Measurements from ENCODE around the gene MAP3K7CL.

Gene MAP3K7CL, protein sequence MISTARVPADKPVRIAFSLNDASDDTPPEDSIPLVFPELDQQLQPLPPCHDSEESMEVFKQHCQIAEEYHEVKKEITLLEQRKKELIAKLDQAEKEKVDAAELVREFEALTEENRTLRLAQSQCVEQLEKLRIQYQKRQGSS

GRCh38 chr21:29130270-29130969, at the start of gene MAP3K7CL:
MAP3K7CL (plus strand) TSS chr21:29130644; CDS start chr21:29133345, 2,701 bp downstream.
- no peak for DNase-seq

DNA sequence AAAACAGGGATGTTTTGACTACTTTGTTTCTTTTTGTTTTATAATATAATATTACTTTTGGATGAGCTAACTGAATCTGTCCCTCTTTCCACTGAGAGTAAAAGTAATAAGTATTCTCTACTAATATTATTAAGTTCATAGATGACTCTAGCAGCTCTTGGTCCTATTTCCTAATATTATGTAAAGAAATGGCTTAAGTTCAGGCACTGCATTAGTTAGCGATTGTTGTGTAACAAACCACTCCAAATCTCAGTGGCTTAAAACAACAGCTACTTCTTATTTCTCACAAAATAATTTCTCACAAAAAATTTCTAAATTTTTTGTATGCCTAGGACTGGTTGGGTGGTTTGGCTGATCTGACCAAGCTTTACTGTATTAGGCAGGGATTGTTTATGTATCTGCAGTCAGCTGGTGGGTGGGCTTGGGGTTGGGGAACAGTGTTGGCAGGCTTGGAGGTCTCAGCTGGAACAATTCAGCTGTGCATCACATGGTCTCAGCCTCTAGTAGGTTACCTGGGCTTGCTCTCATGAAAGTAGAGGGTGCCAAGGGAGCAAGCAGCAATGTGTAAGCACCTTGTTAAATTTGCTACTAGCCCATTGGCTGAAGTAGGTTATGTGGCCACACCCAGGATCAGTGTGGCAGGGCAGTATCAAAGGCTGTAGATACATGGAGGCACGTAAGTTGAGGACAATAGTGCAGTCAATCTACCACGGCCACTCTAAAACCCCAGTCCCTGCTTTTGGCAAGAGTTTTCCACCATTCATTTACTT, 48.2 kb upstream of the MAP3K7CL start:
- no peak for DNase-seq

- no peak for DNase-seq
These were observed 47.1 kb upstream of the MAP3K7CL start for GRCh38 chr21:29083306-29083705.

DNA sequence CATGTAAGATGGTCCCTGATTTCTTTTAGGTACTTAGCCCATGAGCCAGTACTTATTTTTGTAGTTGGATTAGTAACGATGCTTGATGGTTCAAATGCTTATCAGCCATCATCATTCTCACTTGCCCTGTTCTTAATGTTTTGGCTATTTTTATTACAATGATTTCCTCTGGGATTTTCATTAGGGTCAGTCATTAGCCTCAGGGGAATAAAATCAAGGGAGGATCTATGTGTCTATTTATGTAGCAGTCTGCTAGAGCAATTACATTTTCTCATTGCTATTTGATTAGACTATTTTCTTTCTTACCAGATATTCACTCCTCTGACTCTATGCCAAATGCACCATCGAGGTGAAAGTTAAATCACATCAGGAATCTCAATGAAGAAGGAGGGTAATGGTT, 46.1 kb upstream of the MAP3K7CL start:
- DNase-seq = no peak

- no peak for DNase-seq
These were observed 45.2 kb upstream of the MAP3K7CL start for GRCh38 chr21:29085106-29085752.

- no peak for DNase-seq
These were observed 39.4 kb upstream of the MAP3K7CL start for GRCh38 chr21:29091033-29091432.

GRCh38 chr21:29092102-29092959, 38.1 kb upstream of the MAP3K7CL start:
- DNase-seq = no peak

- no peak for DNase-seq
These were observed 34.0 kb upstream of the MAP3K7CL start for GRCh38 chr21:29096218-29097015.

DNA sequence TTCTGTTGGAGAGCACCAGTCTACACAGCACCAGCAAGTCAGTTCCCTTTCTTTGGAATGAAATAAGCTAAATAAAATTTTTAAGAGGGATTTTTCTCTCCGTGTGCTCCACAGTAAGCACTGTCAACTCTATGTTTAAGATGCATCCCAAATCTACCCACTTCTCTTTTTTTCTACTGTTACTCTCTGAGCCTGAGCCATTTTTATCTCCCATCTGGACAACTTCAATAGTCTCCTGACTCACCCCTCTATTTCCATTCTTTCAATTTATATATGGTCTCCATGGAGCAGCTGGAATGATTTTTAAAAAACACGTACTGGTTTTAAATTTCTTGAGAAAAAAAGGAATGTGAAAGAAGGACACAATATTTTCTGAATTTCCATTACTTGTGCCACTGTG, 32.3 kb upstream of the MAP3K7CL start:
- DNase-seq = no peak

DNA sequence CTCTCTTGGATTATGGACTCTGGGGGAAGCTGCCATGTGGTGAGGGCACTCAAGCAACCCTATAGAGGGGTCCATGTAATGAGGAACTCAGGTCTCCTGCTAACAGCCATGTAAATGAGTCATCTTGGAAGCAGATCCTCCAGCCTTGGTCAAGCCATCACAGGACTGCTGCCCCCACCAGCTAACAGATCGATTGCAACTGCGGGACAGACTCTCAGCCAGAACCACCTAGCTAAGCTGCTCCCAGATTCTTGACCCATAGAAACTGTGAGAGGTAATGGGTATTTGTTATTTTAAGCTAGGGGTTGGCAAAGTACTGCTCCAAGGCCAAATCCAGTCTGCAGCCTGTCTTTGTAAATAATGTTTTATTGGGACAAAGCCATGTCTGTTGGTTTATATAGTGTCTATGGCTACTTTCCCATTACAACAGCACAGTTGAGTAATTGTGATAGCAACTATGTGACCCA, 27.6 kb upstream of the MAP3K7CL start:
- DNase-seq = no peak

GRCh38 chr21:29104239-29104708, 26.2 kb upstream of the MAP3K7CL start:
- no peak for DNase-seq

- no peak for DNase-seq
These were observed 25.2 kb upstream of the MAP3K7CL start for GRCh38 chr21:29105218-29105617.

DNA sequence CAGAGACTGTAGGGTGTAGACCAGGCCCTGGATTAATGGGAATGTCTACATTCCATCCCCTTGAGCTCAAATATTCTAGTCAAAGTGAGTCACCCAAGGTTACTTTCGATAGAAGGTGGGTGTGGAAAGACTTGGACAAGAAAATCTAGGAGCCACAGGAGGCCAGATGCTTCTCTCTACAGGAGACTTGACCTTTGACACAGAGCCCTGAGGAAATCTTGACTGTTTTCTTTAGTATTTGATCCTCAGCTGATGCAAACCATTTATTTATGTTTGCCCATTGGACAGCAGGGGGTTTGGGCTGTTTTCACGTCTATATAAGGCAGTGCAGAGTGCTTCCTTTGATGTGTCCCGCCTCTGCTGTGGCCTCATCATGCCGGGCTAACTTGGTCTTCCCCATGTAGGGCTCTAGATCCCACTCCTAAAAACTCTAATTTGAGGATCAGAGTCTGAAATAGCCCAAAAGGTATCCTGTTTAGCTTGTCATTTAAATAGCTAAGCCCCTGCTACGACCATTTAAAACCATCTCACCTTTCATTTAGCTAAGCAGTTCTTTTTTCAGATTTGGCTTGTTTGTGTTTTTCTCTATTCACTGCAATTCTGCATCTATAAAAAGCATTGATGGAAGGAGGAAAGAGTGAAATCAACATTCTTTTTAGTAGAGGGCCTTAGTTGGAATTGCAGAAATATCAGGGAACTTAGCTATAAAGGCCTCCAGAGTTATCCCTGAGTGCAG, 15.5 kb upstream of the MAP3K7CL start:
- DNase-seq = no peak

DNA sequence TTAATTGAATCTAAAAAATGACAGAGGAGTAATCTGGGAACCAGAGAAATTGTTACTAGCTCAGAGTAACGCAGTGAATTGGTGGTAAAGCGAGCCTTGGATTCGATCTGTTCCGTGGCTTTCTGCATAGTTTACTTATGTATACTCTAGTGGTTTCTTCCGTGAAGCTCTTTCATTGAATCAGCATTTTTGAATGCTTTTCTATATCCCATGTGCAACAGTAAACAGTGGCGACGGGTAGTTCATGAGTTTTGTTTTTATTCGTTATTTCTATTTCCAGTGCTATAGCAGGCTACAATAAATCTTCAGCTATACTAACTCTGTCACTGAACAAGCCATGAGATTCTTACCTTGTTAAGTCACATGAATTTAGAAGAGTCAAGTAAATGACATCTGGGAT, 14.5 kb upstream of the MAP3K7CL start:
- DNase-seq = no peak

DNA sequence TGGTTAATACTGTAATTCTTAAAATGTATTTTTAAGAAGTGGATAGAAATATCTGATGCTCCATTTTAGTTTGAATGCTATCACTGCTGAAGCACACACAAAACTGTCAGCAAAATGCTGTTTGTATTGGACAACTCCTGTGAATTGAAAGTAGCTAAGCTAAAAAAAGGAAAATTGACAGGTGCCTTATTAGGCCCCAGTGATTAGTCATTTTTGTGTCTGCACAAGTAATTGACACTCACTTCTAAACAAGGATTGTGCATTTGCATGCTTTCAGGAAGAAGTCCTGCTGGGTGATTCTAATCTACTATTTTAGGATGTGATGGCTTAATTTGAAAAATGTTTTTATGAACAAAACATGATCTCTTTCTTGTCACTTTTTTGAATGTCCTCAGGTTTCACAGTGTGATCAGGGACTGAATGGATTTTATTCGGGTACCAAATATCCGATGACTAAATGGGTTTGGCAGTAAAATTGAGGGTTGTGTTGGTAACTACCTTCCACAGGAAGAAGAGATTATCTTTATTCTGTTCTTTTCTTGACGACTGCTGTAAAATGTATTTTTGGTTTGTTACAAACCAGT, 13.0 kb upstream of the MAP3K7CL start:
- peak; percentile 2 for DNase-seq

GRCh38 chr21:29121759-29122158, 8.7 kb upstream of the MAP3K7CL start:
- DNase-seq = no peak

- DNase-seq = no peak
These were observed 5.8 kb upstream of the MAP3K7CL start for GRCh38 chr21:29124645-29125044.

DNA sequence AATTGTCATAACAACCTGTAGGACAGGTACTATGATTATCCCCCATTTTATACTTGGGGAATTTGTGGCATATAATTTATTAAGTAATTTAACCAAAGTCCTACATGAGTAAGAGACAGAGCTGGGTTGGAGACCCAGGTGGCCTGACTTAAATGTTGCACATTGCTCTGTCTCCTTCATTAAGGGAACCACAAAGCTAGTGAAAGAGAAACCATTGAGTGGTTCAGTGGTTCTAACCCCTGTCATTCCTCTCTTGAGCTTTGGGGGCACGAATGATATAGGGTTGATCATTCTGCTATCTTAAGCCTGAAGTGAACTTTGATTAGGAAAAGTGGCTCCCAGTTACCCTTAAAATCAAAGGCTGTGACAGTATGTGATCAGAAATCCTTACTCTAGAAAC, 5.3 kb upstream of the MAP3K7CL start:
- DNase-seq = no peak

- DNase-seq = no peak
These were observed 4.5 kb upstream of the MAP3K7CL start for GRCh38 chr21:29125979-29126378.

GRCh38 chr21:29133241-29133640, 2.8 kb downstream of the MAP3K7CL start:
- DNase-seq = no peak

Data from COR-L47 (cell line).